ENCODE results near the gene BCL2L1.

DNA sequence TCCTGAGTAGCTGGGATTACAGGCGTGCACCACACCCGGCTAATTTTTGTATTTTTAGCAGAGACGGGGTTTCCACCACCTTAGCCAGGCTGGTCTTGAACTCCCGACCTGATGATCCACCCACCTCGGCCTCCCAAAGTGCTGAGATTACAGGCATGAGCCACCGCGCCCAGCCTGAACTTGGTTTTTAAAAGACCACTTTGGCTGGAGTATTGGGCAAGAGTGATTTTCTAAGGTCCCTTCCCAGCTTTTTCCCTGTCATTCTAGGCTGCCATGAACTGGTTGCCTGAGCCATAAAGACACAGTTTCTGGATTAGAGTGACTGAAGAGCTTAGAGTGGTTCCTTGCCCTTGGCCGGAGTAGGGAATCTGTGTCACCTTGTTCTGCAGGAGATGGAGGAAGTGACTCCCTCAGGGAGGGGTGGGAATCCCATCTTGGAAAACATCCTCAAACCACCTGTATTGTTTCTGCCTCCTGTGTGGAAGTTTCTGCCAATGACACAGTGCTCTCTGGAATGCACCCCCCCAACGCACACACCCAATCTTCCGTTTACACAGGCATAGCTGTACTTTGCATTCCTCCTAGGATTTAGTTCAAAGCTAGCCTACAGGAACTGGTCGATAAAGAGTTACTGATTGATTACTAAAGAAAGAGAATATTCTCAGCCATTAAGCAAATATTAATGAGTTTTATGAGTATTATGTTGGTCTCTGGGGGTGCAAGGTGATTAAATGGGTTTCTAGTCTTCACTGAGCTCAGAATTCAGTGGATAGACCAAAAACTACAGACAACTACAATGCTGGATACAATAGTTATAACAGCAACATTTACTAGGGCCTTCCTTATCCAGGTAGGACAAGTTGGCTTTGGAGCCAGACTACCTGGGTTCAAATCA, 18.2 kb downstream of the BCL2L1 start:
- TF ChIP-seq, protein P1, sequence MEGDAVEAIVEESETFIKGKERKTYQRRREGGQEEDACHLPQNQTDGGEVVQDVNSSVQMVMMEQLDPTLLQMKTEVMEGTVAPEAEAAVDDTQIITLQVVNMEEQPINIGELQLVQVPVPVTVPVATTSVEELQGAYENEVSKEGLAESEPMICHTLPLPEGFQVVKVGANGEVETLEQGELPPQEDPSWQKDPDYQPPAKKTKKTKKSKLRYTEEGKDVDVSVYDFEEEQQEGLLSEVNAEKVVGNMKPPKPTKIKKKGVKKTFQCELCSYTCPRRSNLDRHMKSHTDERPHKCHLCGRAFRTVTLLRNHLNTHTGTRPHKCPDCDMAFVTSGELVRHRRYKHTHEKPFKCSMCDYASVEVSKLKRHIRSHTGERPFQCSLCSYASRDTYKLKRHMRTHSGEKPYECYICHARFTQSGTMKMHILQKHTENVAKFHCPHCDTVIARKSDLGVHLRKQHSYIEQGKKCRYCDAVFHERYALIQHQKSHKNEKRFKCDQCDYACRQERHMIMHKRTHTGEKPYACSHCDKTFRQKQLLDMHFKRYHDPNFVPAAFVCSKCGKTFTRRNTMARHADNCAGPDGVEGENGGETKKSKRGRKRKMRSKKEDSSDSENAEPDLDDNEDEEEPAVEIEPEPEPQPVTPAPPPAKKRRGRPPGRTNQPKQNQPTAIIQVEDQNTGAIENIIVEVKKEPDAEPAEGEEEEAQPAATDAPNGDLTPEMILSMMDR (IDR thresholded peaks at IDR 0.05) = no peak
- no peak for TF ChIP-seq POLR2A (IDR thresholded peaks at IDR 0.05)

Data from ovary (tissue), 3 donors.